Ovary (tissue), 3 donors: ENCODE data around the gene RBM47.

Experiments
- CTCF ChIP-seq, 3 donors: fragments of 450-650 bp in 2 of 3; fragments of 200-600 bp in 1 of 3; IDR thresholded peaks; one replicate each; pipeline versions ENCODE4 v1.5.1 to v1.8.0; 2016 to 2022; ENCODE audit warnings: antibody characterized with exemption in 3 of 3, mild to moderate bottlenecking in 1 of 3
- EP300 ChIP-seq: sonication (generic); formaldehyde crosslinking; IDR thresholded peaks from one replicate; pipeline ENCODE4 v1.6.1; 2017; ENCODE audit warnings: antibody characterized with exemption
- POLR2A ChIP-seq: fragments of 450-650 bp; IDR thresholded peaks from one replicate; pipeline ENCODE4 v1.6.1; 2017; ENCODE audit warnings: antibody characterized with exemption, mild to moderate bottlenecking, moderate library complexity
- donor health status: DM: no; HTN: no; CAD: no.

GRCh38 chr4:40409835-40410234 is 219.8 kb downstream of the RBM47 start:
- TF ChIP-seq CTCF (IDR thresholded peaks at IDR 0.05) (no peak), EP300 (no peak), POLR2A (no peak)
